Femur (tissue), 1 donor: ENCODE measurements around the gene LLGL2.
"Not testable (repeated sequence)": the region's sequence is repeated elsewhere in the genome, so short reads cannot be mapped to it uniquely, and the experiment has no call there.

ENCODE experiments used
- DNase-seq: peaks from one replicate; pipeline ENCODE4 v3.0.0-alpha.2; 2017

LLGL2 gene

DNA sequence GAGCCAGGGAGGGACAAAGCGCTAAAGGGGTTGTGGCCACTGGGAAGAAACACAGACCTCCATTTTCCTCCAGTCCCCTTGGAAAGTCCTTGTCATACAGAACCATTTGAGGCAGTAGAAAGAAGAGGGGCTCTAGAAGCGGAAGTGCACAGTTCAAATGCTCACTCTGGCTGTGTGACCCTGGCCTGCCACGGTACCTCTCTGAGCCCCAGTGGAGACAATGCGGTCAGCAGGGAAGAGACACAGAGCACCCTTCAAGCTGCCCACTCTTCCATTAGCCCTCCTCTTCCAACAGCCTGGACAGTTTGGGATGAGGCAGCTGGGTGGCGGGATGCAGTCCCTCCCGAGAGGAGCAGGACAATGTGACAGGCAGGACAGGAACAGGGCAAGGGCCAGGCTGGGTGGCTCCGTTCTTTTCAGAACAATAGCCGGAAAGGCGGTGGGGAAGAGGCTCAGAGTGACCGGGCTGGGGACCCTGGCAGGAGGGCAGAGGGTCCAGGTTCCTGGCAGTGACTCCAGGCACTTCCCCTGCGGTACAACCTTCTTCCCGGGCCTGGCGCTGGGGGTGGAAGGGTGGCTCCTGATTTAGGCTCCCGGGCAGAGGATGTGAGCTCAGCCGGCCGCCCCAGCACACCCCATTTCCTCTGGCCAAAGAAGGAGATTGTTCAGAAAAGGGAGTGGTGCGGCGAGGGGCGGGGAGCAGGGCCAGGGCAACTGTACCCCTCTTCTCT lies 15.8 kb upstream of the LLGL2 start:
- DNase-seq, result peak; percentile 50

DNA sequence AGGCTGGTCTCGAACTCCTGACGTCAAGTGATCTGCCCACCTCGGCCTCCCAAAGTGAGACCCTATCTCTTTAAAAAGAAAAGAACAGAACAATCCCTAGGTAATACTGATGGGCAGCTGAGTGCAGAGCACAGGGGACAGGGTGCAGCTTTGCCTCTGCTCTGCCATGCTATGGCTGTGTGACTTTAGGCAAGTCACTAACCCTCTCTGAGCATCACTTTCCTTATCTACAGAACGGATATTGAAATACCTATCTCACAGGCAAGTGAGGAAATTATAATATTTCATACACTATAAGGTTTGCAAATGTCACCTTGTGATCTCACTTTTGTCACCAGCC lies 14.3 kb upstream of the LLGL2 start:
- DNase-seq, result no peak

- peak; percentile 54 for DNase-seq
Observed at GRCh38 chr17:75511610-75512575, 13.6 kb upstream of the LLGL2 start.

GRCh38 chr17:75512926-75513640 lies 12.4 kb upstream of the LLGL2 start:
- DNase-seq, result no peak

DNA sequence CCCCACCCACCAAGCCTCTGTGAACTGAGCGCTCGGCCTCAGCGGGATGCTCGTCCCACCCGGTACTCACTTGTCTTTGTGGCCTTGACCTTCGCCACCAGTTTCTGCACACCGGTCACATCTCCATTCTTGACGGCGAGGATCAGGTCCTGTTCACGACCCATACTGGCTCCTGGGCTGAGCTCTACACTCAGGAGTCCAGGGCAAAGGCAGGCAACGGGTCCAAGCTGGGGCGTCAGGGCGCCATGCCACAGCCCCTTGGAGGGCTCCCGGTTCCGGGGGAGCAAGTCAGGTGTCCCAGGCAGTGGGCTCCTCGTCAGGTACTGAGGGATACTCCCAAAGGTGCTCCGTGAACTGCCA lies 11.9 kb upstream of the LLGL2 start:
- DNase-seq, result peak; percentile 36

DNA sequence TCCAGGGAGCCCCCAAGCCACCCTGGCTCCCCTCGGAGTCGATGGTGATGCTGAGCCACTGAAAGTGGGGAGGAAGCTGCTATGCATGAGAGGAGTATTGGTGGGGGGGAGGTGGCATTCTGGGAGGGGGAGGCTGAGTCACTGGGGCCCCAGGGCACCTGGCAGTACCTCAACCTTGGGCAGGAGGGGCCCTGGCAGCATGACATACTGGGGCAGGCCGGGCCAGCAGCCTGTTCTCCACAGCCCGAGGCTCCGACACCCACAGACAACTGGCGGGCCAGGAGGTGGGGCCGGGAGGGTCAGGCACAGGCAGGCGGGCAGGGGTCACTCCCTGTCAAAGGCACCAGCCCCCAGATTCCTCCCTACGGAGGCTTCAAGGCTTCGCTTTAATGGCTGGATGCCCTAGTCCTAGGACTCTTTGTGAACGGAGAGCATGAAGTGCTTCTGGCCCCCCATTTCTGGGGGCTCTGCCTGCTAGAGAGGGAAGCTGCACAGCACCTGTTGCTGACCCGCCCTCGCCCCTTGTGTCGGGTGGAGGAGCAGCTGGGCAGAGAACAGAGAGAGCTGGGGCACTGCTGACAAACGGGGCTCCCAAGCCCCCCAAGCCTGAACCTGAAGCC lies 11.1 kb upstream of the LLGL2 start:
- DNase-seq, result peak; percentile 45

- DNase-seq, result peak; percentile 59
Observed at GRCh38 chr17:75514919-75515495, 10.5 kb upstream of the LLGL2 start.

- peak; percentile 97 for DNase-seq
Observed at GRCh38 chr17:75515496-75516254, 9.8 kb upstream of the LLGL2 start, which contains the start of gene CASKIN2. Gene CASKIN2, minus strand, starts transcription at chr17:75515537. Its CDS starts 1,733 bp downstream, at chr17:75513804.

DNA sequence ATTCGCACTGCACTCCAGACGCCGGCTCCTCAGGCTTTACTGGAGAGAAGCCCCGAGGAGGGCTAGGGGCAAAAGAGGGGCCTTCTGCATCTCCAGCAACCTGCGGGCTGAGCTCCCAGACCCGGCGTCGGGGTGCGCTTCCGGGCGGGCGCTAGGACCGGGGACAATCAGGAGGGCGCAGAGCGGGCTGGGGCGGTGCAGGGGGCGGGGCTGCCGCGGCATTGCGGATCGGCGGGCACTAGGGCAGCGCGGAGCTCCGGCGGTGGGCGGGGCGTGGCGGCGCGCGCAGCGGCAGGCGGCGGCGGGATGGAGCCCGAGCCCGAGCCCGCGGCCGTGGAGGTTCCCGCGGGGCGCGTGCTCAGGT lies 9.3 kb upstream of the LLGL2 start, which contains the start of gene TSEN54:
TSS of gene TSEN54 (plus strand) at position 274 of the 364 bp plus-strand sequence. CDS start at position 307, 33 bp downstream.
- DNase-seq, result peak; percentile 96

DNA sequence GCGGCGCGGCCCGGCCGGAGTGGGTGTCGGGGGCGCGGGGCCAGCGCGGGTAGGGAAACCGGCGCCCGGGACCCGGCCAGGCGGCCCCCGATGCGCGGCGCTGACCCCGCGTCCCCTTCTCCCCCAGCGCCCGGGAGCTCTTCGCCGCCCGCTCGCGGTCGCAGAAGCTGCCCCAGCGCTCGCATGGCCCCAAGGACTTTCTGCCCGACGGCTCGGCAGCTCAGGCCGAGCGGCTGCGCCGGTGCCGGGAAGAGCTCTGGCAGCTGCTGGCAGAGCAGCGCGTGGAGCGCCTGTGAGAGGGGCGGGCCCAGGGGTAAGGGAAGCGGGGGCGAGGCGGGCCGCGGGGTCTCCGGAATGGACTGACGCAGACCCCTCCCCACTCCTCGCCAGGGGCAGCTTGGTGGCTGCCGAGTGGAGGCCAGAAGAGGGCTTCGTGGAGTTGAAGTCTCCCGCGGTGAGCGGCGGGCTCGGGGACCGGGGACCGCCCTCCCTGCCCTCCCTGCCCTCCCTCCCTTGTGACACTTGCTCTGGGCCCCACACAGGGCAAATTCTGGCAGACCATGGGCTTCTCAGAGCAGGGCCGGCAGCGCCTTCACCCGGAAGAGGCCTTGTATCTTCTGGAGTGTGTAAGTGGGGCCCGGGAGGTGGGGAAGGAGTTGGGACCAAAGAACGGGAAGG lies 8.7 kb upstream of the LLGL2 start:
- DNase-seq, result peak; percentile 64

DNA sequence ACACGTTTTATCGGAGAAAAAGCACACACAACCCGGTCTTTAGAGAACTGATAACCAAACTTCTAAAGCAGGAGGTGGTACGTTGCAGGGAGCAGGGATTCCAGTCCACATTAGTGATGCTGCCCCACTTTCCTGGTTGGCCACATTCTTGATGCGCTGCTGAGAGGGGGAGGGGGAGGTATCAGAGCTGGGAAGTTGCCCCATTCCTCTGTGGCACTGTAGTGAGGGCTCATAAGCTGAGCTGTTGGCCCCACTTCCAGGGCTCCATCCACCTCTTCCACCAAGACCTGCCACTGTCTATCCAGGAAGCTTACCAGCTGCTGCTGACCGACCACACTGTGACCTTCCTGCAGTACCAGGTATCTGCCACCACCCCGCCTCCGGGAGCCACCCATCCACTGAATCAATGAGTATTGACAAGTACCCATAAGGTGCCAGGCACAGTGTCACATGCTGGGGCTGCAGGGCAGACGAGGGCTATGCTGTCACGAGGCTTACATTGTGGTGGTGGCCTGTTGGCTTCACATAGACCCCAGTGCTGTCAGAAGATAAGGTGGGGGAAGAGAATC lies 8.1 kb upstream of the LLGL2 start:
- peak; percentile 27 for DNase-seq

- no peak for DNase-seq
Observed at GRCh38 chr17:75518201-75518600, 7.3 kb upstream of the LLGL2 start.

- DNase-seq, result no peak
Observed at GRCh38 chr17:75518983-75519537, 6.4 kb upstream of the LLGL2 start.

GRCh38 chr17:75520413-75520812 lies 5.1 kb upstream of the LLGL2 start:
- not testable (repeated sequence) for DNase-seq

DNA sequence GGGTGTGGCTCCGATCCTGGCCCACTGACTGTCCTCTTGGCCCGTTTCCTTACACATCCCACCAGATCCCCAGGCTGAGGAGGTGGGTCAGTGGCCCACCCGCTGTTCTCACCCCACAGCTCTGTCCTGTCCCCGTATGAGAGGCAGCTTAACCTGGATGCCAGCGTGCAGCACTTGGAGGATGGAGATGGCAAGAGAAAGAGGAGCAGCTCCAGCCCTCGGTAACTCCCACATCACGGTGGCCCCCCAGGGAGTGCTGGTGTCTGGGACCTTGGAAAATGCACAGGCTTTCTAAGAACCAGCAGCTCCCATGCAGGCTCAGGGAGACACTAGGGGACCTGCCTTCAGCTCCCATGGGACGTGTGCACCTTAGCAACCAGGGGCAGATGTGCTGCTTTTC lies 4.2 kb upstream of the LLGL2 start:
- peak; percentile 10 for DNase-seq

GRCh38 chr17:75521951-75522727 lies 3.4 kb upstream of the LLGL2 start:
- DNase-seq, result peak; percentile 22

DNA sequence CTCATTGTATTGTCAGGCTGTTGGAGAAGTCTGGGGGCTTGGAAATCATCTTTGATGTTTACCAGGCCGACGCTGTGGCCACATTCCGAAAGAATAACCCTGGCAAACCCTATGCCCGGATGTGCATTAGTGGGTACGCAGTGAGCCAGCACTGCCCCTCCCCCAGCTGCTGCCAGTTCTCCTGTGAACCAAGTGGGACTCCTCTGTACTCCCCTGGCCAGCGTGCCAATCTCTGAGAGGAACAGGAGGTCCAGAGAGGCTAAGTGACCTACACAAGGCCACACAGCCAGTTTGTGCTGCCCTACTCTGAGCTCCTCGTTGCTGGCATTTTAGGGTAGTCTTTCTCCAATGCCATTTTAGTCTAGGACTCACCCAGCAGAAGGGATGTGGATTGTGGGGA lies 1.9 kb upstream of the LLGL2 start:
- DNase-seq, result no peak

GRCh38 chr17:75524269-75524969 lies 1.1 kb upstream of the LLGL2 start:
- DNase-seq, result no peak
